NT2/D1 (cell line): ENCODE data around the gene RPTOR.

ENCODE experiments used
- DNase-seq: peaks from one replicate; pipeline ENCODE4 v3.0.0-alpha.2; 2011; ENCODE audit warnings: low read depth, low spot score
- H3K27me3 ChIP-seq: 2 replicates; pipeline ENCODE4 v1.6.0; 2011; ENCODE audit warnings: mild to moderate bottlenecking; ENCODE audit not compliant: insufficient read length, insufficient read depth
- H3K36me3 ChIP-seq: 2 replicates; pipeline ENCODE4 v1.6.1; 2011; ENCODE audit warnings: mild to moderate bottlenecking, low read length, mixed read lengths; ENCODE audit not compliant: insufficient read depth, insufficient read length
- H3K4me1 ChIP-seq: 2 replicates; pipeline ENCODE4 v1.5.1; 2011; ENCODE audit not compliant: insufficient read depth, insufficient read length
- H3K4me3 ChIP-seq: 2 replicates; pipeline ENCODE4 v1.5.1; 2011; ENCODE audit warnings: low read depth; ENCODE audit not compliant: insufficient read length
- H3K9ac ChIP-seq: 2 replicates; pipeline ENCODE4 v1.6.0; 2011; ENCODE audit warnings: low read depth; ENCODE audit not compliant: insufficient read length
- H3K9me3 ChIP-seq: 2 replicates; pipeline ENCODE4 v1.5.1; 2011; ENCODE audit warnings: mild to moderate bottlenecking, low read length; ENCODE audit not compliant: insufficient read depth
- SUZ12 ChIP-seq: IDR thresholded peaks from 2 replicates; pipeline ENCODE4 v1.6.1; 2011; ENCODE audit not compliant: insufficient read length, insufficient read depth; ENCODE audit errors: extremely low read depth
- YY1 ChIP-seq: IDR thresholded peaks from 2 replicates; pipeline ENCODE4 v1.6.1; 2011; ENCODE audit not compliant: insufficient read length, insufficient read depth
- ZNF274 ChIP-seq: IDR thresholded peaks from 2 replicates; pipeline ENCODE4 v1.6.1; 2011; ENCODE audit warnings: mild to moderate bottlenecking, low read depth, low read length

Gene RPTOR

DNA sequence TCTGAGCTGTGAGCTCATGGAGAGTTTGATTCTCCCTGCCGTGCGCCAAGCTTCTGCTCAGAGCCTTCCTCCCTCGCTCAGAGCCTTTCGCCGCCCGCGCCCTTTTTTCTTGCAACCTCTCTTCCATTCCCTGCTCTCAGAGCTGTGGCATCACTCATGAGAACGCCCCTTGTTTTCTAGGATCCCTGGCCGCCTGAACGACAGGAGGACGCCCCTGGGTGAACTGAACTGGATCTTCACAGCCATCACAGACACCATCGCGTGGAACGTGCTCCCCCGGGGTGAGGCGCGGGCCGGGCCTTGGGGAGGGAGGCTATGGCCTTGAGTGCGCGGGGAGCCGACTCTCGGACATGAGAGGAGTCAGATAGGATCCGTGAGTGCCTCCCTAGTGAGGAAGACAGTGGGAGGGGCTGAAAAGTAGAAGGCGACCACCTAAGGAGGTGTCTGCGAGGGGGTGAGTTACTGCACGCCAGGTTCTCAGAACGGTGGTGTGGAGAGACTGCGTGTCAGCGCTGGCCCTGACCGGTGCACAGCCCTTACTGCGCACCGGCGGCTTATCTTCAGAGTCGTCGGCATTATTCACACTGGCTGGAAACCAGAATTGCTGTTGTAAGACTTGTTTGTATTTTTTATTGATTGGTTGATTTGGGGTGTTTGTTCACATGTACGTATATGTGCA is 277.5 kb downstream of the RPTOR start:
- Histone ChIP-seq H3K27me3 (peaks cover 18% of the 10 kb centered on the region), H3K36me3 (peaks cover 36% of the 10 kb centered on the region), H3K9me3 (no peaks in the 10 kb centered on the region), H3K4me3 (no peak overlapping the region), H3K4me1 (peaks cover 11% of the 10 kb centered on the region), H3K9ac (peak overlapping the region; percentile 11)
- DNase-seq, result no peak
- no peak for TF ChIP-seq SUZ12
- TF ChIP-seq YY1, result no peak
- TF ChIP-seq ZNF274, result no peak

- Histone ChIP-seq H3K9me3 (no peaks in the 10 kb centered on the region), H3K27me3 (peaks cover 20% of the 10 kb centered on the region), H3K4me1 (peaks cover 17% of the 10 kb centered on the region), H3K36me3 (peaks cover 36% of the 10 kb centered on the region), H3K9ac (no peak overlapping the region), H3K4me3 (no peak overlapping the region)
- no peak for TF ChIP-seq YY1
- no peak for TF ChIP-seq SUZ12
- no peak for TF ChIP-seq ZNF274
- DNase-seq, result no peak
Observed at GRCh38 chr17:80822700-80823410, 278.2 kb downstream of the RPTOR start.

GRCh38 chr17:80824549-80825470 is 280.2 kb downstream of the RPTOR start:
- Histone ChIP-seq H3K9ac (no peak overlapping the region), H3K27me3 (peaks cover 33% of the 10 kb centered on the region), H3K9me3 (no peaks in the 10 kb centered on the region), H3K4me1 (peaks cover 15% of the 10 kb centered on the region), H3K36me3 (peaks cover 36% of the 10 kb centered on the region), H3K4me3 (no peak overlapping the region)
- no peak for DNase-seq
- TF ChIP-seq YY1, result no peak
- TF ChIP-seq SUZ12, result no peak
- TF ChIP-seq ZNF274, result no peak

GRCh38 chr17:80825471-80826345 is 281.1 kb downstream of the RPTOR start:
- H3K4me1 ChIP-seq, result peaks cover 15% of the 10 kb centered on the region
- TF ChIP-seq YY1, result no peak
- no peak for TF ChIP-seq SUZ12
- no peak for TF ChIP-seq ZNF274
- H3K36me3 ChIP-seq, result peaks cover 36% of the 10 kb centered on the region
- no peak overlapping the region for H3K4me3 ChIP-seq
- H3K9me3 ChIP-seq, result no peaks in the 10 kb centered on the region
- no peak for DNase-seq
- no peak overlapping the region for H3K9ac ChIP-seq
- H3K27me3 ChIP-seq, result peaks cover 35% of the 10 kb centered on the region

DNA sequence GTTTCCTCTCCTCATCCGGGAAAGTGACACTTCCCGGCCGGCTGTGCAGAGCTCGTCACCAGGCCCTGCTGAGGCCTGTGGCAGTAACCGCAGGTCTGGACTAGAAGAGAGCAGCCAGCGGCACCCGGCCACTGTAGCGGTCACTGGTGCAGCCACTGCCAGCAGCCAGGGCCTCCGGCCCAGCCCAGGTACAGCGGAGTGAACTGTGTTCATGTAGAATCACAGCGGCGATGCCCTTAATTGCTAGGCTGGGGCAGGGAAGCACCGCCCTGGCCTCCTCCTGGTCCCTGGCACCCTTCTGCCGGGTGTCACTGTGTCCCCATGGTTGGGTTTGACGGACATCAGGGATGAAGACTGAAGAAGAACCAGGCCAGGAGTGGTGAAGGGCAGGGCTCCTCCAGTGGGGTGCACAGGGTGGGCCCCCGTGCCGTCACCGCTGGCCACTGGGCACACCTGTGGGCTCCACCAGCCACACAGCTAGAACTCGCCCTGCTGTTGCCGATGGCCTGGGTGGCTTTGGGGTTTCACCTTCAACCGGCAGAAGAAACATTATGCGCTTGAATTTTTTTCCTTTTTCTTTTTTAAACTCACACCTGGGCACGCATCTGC is 281.8 kb downstream of the RPTOR start:
- Histone ChIP-seq H3K4me3 (no peak overlapping the region), H3K9ac (no peak overlapping the region), H3K9me3 (no peaks in the 10 kb centered on the region), H3K27me3 (peaks cover 35% of the 10 kb centered on the region), H3K4me1 (peaks cover 15% of the 10 kb centered on the region), H3K36me3 (peaks cover 36% of the 10 kb centered on the region)
- TF ChIP-seq YY1 (no peak), SUZ12 (no peak), ZNF274 (no peak)
- DNase-seq, result no peak

GRCh38 chr17:80826955-80827645 is 282.5 kb downstream of the RPTOR start:
- Histone ChIP-seq H3K9me3 (no peaks in the 10 kb centered on the region), H3K4me3 (no peak overlapping the region), H3K36me3 (peaks cover 30% of the 10 kb centered on the region), H3K27me3 (peaks cover 35% of the 10 kb centered on the region), H3K9ac (peak overlapping the region; percentile 25), H3K4me1 (peaks cover 18% of the 10 kb centered on the region)
- TF ChIP-seq YY1 (no peak), SUZ12 (no peak), ZNF274 (no peak)
- DNase-seq, result no peak
